HG03442 (cell line): ENCODE data around the gene KEAP1.

Source experiments
- ATAC-seq: cut with Tn5 transposase; IDR thresholded peaks from one replicate; pipeline ENCODE4 v1.9.1; 2021; ENCODE audit warnings: mild to moderate bottlenecking, moderate library complexity; ENCODE audit not compliant: unreplicated experiment

KEAP1 gene

DNA sequence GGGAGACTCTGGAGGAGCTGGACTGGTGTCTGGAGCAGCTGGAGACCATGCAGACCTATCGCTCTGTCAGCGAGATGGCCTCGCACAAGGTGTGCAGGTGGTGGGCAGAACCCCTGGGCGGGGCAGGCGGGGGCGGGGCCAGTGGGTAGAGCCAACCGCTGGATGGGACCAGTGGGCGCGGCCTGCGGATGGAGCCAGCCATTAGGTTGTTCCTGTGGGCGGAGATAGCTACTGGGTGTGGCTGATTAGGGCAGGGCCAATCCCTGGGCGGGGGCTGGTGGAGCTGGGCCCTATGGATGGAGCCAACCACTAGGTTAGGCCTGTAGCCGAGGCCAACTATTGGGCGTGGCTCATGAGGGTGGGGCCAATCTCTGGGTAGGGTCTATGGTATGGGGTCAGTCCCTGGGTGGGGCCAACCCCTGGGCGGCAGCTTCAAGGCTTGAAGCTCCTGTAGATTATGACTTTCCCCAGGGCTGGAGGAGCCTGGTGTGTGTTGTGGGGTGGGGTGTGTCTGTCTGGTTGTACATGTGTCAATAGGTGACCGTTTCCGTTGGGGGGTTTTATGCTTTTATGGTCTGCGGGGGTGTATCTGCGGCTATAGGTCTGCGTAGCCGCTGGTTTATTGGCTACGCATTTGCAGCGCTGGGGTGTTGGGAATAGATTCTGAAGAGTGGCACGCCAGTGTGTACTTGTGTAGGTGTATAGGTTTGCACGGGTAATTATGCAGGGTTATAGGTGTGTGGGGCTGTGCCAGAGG is 52.1 kb downstream of the KEAP1 start:
- no peak for ATAC-seq

GRCh38 chr19:10450191-10450852 is 52.8 kb downstream of the KEAP1 start:
- no peak for ATAC-seq

GRCh38 chr19:10449037-10449436 is 54.1 kb downstream of the KEAP1 start:
- ATAC-seq, result no peak

DNA sequence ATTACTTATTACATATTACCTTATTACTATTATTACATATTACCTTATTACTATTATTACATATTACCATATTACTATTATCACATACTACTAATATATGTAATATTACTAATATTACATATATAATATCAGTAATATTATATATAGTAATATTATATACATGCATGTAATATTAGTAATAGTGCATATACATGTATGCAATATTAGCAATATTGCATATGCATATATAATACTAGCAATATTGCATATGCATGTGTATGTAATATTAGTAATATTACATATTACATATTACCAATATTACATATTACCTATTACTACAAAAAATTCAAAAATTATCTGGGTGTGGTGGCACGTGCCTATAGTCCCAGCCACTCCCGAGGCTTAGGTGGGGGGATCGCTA is 60.5 kb downstream of the KEAP1 start:
- no peak for ATAC-seq

DNA sequence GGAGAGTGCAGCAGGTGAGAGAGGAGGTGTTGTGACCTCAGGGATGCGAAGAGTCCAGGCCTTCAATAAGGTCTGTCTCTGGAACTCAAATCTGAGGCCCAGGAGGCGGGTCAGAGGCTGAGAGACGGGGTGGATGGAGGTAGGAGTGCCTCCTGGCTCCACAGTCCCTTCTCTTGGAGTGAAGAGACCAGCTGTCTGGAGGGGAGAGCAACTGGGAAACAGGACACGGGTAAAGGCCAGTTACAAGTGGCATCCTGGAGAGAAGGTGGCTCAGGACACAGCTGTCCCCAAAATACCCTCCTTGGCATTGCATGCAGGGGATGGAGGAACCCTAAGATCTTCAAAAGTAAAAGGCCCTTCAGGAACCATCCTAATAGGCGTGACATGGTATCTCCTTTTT is 63.6 kb downstream of the KEAP1 start:
- no peak for ATAC-seq
